Loucy (cell line): ENCODE data around the gene ADCY9.

Experiments used
- EZH2phosphoT487 ChIP-seq: fragments of 200-600 bp; IDR thresholded peaks from 2 replicates; pipeline ENCODE4 v1.6.1; 2018; ENCODE audit warnings: antibody characterized with exemption, mild to moderate bottlenecking, moderate library complexity, borderline replicate concordance
- TF ChIP-seq, protein P1 (sequence below): fragments of 200-600 bp; sonication (generic); conservative IDR thresholded peaks from 2 replicates; pipeline ENCODE4 v1.5.1; 2014; ENCODE audit warnings: mild to moderate bottlenecking, antibody characterized with exemption, low read length

GRCh38 chr16:3974751-3975150, 141.5 kb downstream of the ADCY9 start:
- TF ChIP-seq, protein P1, sequence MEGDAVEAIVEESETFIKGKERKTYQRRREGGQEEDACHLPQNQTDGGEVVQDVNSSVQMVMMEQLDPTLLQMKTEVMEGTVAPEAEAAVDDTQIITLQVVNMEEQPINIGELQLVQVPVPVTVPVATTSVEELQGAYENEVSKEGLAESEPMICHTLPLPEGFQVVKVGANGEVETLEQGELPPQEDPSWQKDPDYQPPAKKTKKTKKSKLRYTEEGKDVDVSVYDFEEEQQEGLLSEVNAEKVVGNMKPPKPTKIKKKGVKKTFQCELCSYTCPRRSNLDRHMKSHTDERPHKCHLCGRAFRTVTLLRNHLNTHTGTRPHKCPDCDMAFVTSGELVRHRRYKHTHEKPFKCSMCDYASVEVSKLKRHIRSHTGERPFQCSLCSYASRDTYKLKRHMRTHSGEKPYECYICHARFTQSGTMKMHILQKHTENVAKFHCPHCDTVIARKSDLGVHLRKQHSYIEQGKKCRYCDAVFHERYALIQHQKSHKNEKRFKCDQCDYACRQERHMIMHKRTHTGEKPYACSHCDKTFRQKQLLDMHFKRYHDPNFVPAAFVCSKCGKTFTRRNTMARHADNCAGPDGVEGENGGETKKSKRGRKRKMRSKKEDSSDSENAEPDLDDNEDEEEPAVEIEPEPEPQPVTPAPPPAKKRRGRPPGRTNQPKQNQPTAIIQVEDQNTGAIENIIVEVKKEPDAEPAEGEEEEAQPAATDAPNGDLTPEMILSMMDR: no peak
- no peak for TF ChIP-seq EZH2phosphoT487
